Left lung (tissue), 10 donors: Measurements from ENCODE around the gene DLG2. TPM values are rescaled to one million over a fixed set of nuclear protein-coding genes. Genes with fewer than 3 reads are reported as not detected.
"Not testable (repeated sequence)": the region's sequence is repeated elsewhere in the genome, so short reads cannot be mapped to it uniquely, and the experiment has no call there.

ENCODE experiments used
- ATAC-seq: fragments of 200-7000 bp; cut with Tn5 transposase; one replicate; pipeline ENCODE4 v1.9.1; 2020; ENCODE audit warnings: moderate library complexity
- DNase-seq, 4 donors: peaks; one replicate each; pipeline ENCODE4 v3.0.0-alpha.2; 2013 to 2020
- H3K27ac ChIP-seq, 2 donors: fragments of 200-600 bp; sonication (generic) in 1 of 2; one replicate each; pipeline versions ENCODE4 v1.5.0 to v1.8.0; 2020 to 2021
- H3K27me3 ChIP-seq, 2 donors: fragments of 200-600 bp; sonication (generic) in 1 of 2; one replicate each; pipeline versions ENCODE4 v1.5.0 to v1.8.0; 2020 to 2021
- H3K36me3 ChIP-seq, 2 donors: fragments of 200-600 bp; sonication (generic) in 1 of 2; one replicate each; pipeline versions ENCODE4 v1.5.0 to v1.8.0; 2020 to 2021
- H3K4me1 ChIP-seq, 2 donors: fragments of 200-600 bp; one replicate each; pipeline ENCODE4 v1.8.0; 2021
- H3K4me3 ChIP-seq, 2 donors: fragments of 200-600 bp; sonication (generic) in 1 of 2; one replicate each; pipeline versions ENCODE4 v1.5.0 to v1.8.0; 2020 to 2021; ENCODE audit warnings: mild to moderate bottlenecking in 1 of 2
- H3K9me3 ChIP-seq, 2 donors: fragments of 200-600 bp; sonication (generic) in 1 of 2; one replicate each; pipeline versions ENCODE4 v1.5.0 to v1.8.0; 2020 to 2021
- intact Hi-C, 2 donors: fragments of 100-400 bp; cut with DNase I; formaldehyde crosslinking; loops; one replicate each; pipeline versions ENCODE4 v1.11.2 to v1.14.2; 2022
- polyA plus RNA-seq, 6 donors: library from polyadenylated mRNA; unstranded; fragments of 120-200 nt; gene quantifications; one replicate each; pipeline ENCODE4 v1.2.1, GENCODE V29; 2013; ENCODE audit not compliant: insufficient read length in 6 of 6
- total RNA-seq, 2 donors: library from RNA; stranded (reverse); fragmentation: NEBNext Ultra II Directional; extraction: Animal tissue kit (Norgen Biotek cat#: 25700); gene quantifications; one replicate each; pipeline ENCODE4 v1.2.1, GENCODE V29; 2021
- TF ChIP-seq, protein P1 (sequence below), 2 donors: fragments of 200-600 bp; sonication (generic) in 1 of 2; IDR thresholded peaks; one replicate each; pipeline versions ENCODE4 v1.5.0 to v1.8.0; 2021; ENCODE audit warnings: antibody characterized with exemption in 2 of 2
- donor health status: DM: no; HTN: yes; CAD: no.
- donor health status: DM: no; HTN: no; CAD: no.

DLG2 gene
- total and polyA plus RNA-seq, 8 donors = 4.5 to 15.0 (median 8.6) TPM

DNA sequence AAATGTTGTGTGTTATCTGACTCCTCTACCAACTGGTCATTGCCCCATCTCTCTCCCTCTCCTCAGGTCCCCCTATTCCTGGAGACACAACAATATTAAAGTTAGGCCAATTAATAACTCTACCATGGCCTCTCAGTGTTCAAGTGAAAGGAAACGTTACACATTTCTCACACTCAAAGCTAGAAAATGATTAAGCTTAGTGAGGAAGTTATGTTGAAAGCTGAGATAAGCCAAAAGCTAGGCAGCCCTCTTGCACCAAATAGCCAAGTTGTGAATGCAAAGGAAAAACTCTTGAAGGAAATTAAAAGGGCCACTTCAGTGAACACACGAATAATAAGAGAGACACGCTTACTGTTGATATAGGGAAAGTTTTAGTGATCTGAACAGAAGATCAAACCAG, 6.9 kb downstream of the DLG2 start:
- H3K4me1 ChIP-seq = no peaks in the 10 kb centered on the region
- peak; percentile 89 for ATAC-seq
- no peaks in the 10 kb centered on the region for H3K9me3 ChIP-seq
- H3K27me3 ChIP-seq = no peaks in the 10 kb centered on the region
- intact Hi-C loops = no loop called here
- DNase-seq = peak in 1 of 4 donors; percentile 31
- H3K27ac ChIP-seq = peak overlapping the region in 1 of 2 donors; percentile 51
- H3K36me3 ChIP-seq = no peaks in the 10 kb centered on the region
- H3K4me3 ChIP-seq = no peak overlapping the region
- TF ChIP-seq, protein P1, sequence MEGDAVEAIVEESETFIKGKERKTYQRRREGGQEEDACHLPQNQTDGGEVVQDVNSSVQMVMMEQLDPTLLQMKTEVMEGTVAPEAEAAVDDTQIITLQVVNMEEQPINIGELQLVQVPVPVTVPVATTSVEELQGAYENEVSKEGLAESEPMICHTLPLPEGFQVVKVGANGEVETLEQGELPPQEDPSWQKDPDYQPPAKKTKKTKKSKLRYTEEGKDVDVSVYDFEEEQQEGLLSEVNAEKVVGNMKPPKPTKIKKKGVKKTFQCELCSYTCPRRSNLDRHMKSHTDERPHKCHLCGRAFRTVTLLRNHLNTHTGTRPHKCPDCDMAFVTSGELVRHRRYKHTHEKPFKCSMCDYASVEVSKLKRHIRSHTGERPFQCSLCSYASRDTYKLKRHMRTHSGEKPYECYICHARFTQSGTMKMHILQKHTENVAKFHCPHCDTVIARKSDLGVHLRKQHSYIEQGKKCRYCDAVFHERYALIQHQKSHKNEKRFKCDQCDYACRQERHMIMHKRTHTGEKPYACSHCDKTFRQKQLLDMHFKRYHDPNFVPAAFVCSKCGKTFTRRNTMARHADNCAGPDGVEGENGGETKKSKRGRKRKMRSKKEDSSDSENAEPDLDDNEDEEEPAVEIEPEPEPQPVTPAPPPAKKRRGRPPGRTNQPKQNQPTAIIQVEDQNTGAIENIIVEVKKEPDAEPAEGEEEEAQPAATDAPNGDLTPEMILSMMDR (IDR thresholded peaks at IDR 0.05) = no peak

DNA sequence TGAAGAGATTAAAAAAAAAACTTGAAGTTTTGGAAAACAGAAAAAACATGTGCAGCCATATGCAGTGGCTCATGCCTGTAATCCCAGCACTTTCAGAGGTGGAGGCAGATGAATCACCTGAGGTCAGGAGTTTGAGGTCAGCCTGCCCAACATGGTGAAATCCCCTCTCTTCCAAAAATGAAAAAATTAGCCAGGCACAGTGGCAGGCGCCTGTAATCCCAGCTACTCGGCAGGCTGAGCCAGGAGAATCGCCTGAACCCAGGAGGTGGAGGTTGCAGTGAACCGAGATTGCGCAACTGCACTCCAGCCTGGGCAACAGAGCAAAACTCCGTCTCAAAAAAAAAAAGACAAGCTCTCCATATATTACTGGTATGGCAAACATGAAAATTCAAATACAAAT, 7.6 kb downstream of the DLG2 start:
- DNase-seq (peak in 2 of 4 donors; percentile 56 to 68), ATAC-seq (peak; percentile 88)
- Histone ChIP-seq H3K36me3 (no peaks in the 10 kb centered on the region), H3K4me1 (no peaks in the 10 kb centered on the region), H3K27me3 (no peaks in the 10 kb centered on the region), H3K4me3 (no peak overlapping the region), H3K27ac (peak overlapping the region in 1 of 2 donors; percentile 51), H3K9me3 (no peaks in the 10 kb centered on the region)
- TF ChIP-seq, protein P1 (IDR thresholded peaks at IDR 0.05) = no peak
- intact Hi-C loops = no loop called here

DNA sequence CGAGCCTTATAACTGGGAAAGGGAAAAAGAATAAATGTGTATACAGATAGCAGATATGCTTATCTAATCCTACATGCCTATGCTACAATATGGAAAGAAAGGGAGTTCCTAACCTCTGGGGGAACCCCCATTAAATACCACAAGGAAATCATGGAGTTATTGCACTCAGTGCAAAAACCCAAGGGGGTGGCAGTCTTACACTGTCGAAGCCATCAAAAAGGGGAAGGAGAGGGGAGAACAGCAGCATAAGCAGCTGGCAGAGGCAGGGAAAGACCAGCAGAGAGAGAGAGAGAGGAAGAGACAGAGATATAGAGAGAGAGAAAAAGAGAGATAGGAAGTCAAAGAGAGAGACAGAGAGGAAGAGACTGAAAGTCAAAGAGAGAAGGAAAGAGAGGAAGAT, 15.5 kb downstream of the DLG2 start:
- intact Hi-C loops, H3K27me3 ChIP-seq, H3K4me3 ChIP-seq, H3K9me3 ChIP-seq, H3K27ac ChIP-seq, H3K36me3 ChIP-seq, H3K4me1 ChIP-seq, DNase-seq, ATAC-seq: not testable (repeated sequence)

DNA sequence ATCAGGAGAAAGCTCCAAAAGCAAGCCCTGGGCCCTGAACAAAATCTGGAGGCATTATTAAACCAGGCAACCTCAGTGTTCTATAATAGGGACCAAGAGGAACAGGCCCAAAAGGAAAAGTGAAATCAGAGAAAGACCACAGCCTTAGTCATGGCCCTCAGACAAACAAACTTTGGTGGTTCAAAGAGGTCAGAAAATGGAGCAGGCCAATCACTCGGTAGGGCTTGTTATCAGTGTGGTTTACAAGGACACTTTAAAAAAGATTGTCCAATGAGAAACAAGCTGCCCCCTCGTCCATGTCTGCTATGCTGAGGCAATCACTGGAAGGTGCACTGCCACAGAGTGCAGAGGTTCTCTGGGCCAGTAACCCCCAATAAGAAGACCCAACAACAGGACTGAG, 17.9 kb downstream of the DLG2 start:
- DNase-seq, H3K27me3 ChIP-seq, H3K4me3 ChIP-seq, ATAC-seq, H3K27ac ChIP-seq, H3K4me1 ChIP-seq, H3K9me3 ChIP-seq, intact Hi-C loops, H3K36me3 ChIP-seq: not testable (repeated sequence)

DNA sequence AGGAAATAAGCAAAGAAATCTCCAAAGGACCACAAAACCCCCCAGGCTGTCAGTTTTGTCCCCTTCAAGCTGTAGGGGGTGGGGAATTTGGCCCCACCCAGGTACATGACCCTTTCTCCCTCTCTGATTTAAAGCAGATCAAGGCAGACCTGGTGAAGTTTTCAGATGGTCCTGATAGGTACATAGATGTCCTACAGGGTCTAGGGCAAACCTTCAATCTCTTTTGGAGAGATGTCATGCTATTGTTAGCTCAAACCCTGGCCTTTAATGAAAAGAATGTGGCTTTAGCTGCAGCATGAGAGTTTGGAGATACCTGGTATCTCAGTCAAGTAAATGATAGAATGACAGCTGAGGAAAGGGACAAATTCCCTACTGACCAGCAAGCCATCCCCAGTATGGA, 18.5 kb downstream of the DLG2 start:
- H3K4me1 ChIP-seq, H3K27ac ChIP-seq, intact Hi-C loops, H3K9me3 ChIP-seq, ATAC-seq, H3K27me3 ChIP-seq, H3K36me3 ChIP-seq, DNase-seq, H3K4me3 ChIP-seq: not testable (repeated sequence)

DNA sequence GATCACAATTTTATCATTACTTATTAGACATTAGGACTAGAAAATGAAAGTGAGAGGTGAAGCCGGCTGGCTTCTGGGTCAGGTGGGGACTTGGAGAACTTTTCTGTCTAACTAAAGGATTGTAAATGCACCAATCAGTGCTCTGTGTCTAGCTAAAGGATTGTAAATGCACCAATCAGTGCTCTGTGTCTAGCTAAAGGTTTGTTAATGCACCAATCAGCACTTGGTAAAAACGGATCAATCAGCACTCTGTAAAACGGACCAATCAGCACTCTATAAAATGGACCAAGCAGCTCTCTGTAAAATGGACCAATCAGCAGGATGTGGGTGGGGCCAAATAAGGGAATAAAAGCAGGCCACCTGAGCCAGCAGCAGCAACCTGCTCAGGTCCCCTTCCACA, 20.9 kb downstream of the DLG2 start:
- H3K9me3 ChIP-seq, intact Hi-C loops, H3K4me1 ChIP-seq, H3K27me3 ChIP-seq, H3K36me3 ChIP-seq, DNase-seq, ATAC-seq, H3K4me3 ChIP-seq, H3K27ac ChIP-seq: not testable (repeated sequence)

DNA sequence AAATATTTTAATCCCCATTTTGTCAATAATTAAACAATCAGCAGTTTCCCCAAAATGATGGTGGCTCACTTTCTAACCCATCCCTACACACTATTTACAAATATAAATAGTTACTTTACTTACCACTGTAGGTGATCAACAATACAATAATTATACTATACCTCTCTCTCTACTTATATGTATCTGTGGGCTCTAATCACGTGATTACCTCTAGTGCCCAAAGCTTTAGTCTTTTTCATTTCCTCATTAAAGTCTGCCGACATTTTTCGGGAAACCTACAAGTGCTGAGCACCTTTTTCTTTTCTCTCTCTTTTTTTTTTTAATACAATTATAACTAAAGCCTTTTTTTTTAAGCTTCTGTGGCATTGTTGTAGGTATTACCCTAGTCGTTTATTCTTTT, 23.9 kb downstream of the DLG2 start:
- Histone ChIP-seq H3K9me3 (no peaks in the 10 kb centered on the region), H3K27ac (no peak overlapping the region), H3K4me1 (no peaks in the 10 kb centered on the region), H3K36me3 (no peaks in the 10 kb centered on the region), H3K4me3 (no peak overlapping the region), H3K27me3 (no peaks in the 10 kb centered on the region)
- intact Hi-C loops = no loop called here
- ATAC-seq (no peak), DNase-seq (no peak)
- TF ChIP-seq, protein P1 (IDR thresholded peaks at IDR 0.05) = no peak
